ENCODE data around the gene HERPUD1. TPM values are rescaled to one million over a fixed set of nuclear protein-coding genes. Genes with fewer than 3 reads are reported as not detected.

Gene HERPUD1
- total and polyA plus RNA-seq, 9 of the 15 experiments (the other 6 are each of a cell fraction or from before 2014, with no cell fraction given) = 14.2 to 60.7 (median 37.4) TPM

DNA sequence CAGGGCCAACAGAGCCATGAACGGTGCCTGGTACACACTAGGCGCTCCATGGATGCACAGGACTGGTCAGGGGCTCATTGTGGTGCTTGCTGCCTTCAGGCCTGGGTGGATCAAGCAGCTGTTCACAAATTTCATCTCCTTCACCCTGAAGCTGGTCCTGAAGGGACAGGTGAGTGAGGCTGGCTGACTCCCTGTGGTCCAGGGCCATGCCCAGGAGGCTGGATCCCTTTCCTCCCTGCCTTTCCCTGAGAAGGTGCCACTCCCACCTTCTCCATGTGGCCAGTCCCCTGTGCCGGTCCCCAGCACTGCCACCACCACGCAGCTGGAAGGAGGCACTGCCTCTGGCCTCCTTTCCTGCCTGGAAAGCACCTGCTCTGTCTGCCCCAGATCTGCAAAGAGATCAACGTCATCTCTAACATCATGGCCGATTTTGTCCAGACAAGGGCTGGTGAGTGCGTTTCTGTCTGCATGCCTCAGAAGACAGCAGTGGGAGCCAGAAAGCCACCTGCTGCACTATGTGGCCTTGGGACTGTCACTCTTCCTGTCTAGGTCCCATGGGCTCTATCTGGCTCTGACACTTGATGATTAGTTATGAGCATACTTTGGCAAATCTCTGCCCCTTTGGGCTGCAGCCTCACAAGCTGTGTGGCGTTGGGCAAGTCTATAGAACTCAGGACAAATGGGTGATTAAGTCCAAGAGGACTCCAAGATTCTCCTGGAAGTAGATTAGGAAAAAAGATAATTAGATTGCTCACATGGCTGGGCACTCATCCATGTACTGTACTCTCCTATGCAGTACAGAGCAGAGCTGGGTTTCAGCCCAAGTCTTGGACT, 39.2 kb downstream of the HERPUD1 start:
- Histone ChIP-seq H3K9me1 (ENCODE audit: control insufficient read depth, insufficient read depth, low read length) (no peaks in the 10 kb centered on the region), H3K27ac (ENCODE audit: extremely low read depth, low read depth, low read length) (no peak overlapping the region), H3K4me2 (ENCODE audit: insufficient read depth, low read length) (no peak overlapping the region), H3K9ac (ENCODE audit: insufficient read depth in 1 of 2, low read depth in 2 of 2, low read length in 2 of 2) (no peak overlapping the region), H3K36me3 (ENCODE audit: control insufficient read depth, insufficient read depth, low read length) (no peaks in the 10 kb centered on the region), H4K20me1 (replicated peaks; ENCODE audit: control insufficient read depth, insufficient read depth, low read length) (no peaks in the 10 kb centered on the region), H2AFZ (ENCODE audit: low read depth, low read length) (no peak overlapping the region), H3K79me2 (ENCODE audit: control insufficient read depth, insufficient read depth, low read length) (no peaks in the 10 kb centered on the region), H3K27me3 (ENCODE audit: control insufficient read depth in 2 of 2, insufficient read depth in 2 of 2, low read length in 2 of 2) (peaks cover 21 to 45% of the 10 kb centered on the region in 2 experiments; a peak in 4 of 5 replicates), H3K9me3 (replicated peaks; ENCODE audit: control insufficient read depth, insufficient read depth, low read depth, low read length) (peaks cover 2% of the 10 kb centered on the region; the same call in 1 of the 2 replicates), H3K4me3 (no peak overlapping the region), H3K4me1 (replicated peaks in 1 of 2; ENCODE audit: control insufficient read depth in 2 of 2, insufficient read depth in 2 of 2, low read length in 2 of 2) (peaks cover 0 to 5% of the 10 kb centered on the region in 2 experiments; a peak in 3 of 5 replicates)
- FAIRE-seq (no peak), ATAC-seq (no peak), DNase-seq (ENCODE audit: extremely low read depth in 1 of 4, low spot score in 3 of 4) (no peak)
- POLR2A ChIA-PET = interaction anchor here (0.6 to 1.4 kb wide), 4 partner anchors 9 to 198 kb away, joined by 4 to 7 read pairs (median 4); partner anchors contain the start of gene CETP
- 2% methylated on average over 8 of the region's 8 CpGs for WGBS (ENCODE audit: insufficient coverage, low coverage, missing lambda C conversion rate)
- CTCF ChIA-PET (ENCODE audit: low intra/inter-chr PET ratio) = no interaction called here
- intact Hi-C loops (cut with micrococcal nuclease) = no loop called here
- in situ Hi-C loops (cut with MboI) = no loop called here
- TF ChIP-seq, protein P1, sequence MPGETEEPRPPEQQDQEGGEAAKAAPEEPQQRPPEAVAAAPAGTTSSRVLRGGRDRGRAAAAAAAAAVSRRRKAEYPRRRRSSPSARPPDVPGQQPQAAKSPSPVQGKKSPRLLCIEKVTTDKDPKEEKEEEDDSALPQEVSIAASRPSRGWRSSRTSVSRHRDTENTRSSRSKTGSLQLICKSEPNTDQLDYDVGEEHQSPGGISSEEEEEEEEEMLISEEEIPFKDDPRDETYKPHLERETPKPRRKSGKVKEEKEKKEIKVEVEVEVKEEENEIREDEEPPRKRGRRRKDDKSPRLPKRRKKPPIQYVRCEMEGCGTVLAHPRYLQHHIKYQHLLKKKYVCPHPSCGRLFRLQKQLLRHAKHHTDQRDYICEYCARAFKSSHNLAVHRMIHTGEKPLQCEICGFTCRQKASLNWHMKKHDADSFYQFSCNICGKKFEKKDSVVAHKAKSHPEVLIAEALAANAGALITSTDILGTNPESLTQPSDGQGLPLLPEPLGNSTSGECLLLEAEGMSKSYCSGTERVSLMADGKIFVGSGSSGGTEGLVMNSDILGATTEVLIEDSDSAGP (CRISPR knock-in tag; IDR thresholded peaks at IDR 0.05) = no peak
- no TSS peak for BruUV-seq (replicated peaks)

GRCh38 chr16:56971768-56972043, 39.8 kb downstream of the HERPUD1 start:
- Histone ChIP-seq H4K20me1 (replicated peaks; ENCODE audit: control insufficient read depth, insufficient read depth, low read length) (no peaks in the 10 kb centered on the region), H3K4me3 (no peak overlapping the region), H3K9me1 (ENCODE audit: control insufficient read depth, insufficient read depth, low read length) (no peaks in the 10 kb centered on the region), H3K4me1 (replicated peaks in 1 of 2; ENCODE audit: control insufficient read depth in 2 of 2, insufficient read depth in 2 of 2, low read length in 2 of 2) (peaks cover 0 to 5% of the 10 kb centered on the region in 2 experiments; a peak in 3 of 5 replicates), H3K4me2 (ENCODE audit: insufficient read depth, low read length) (no peak overlapping the region), H2AFZ (ENCODE audit: low read depth, low read length) (no peak overlapping the region), H3K79me2 (ENCODE audit: control insufficient read depth, insufficient read depth, low read length) (no peaks in the 10 kb centered on the region), H3K9me3 (replicated peaks; ENCODE audit: control insufficient read depth, insufficient read depth, low read depth, low read length) (peaks cover 2% of the 10 kb centered on the region; the same call in 1 of the 2 replicates), H3K9ac (ENCODE audit: insufficient read depth in 1 of 2, low read depth in 2 of 2, low read length in 2 of 2) (no peak overlapping the region), H3K27me3 (ENCODE audit: control insufficient read depth in 2 of 2, insufficient read depth in 2 of 2, low read length in 2 of 2) (peaks cover 22 to 45% of the 10 kb centered on the region in 2 experiments; a peak in 4 of 5 replicates), H3K36me3 (ENCODE audit: control insufficient read depth, insufficient read depth, low read length) (no peaks in the 10 kb centered on the region), H3K27ac (ENCODE audit: extremely low read depth, low read depth, low read length) (no peak overlapping the region)
- in situ Hi-C loops (cut with MboI) (no loop called here), intact Hi-C loops (cut with micrococcal nuclease) (no loop called here)
- WGBS (ENCODE audit: insufficient coverage, low coverage, missing lambda C conversion rate) = 0% methylated on average over 3 of the region's 3 CpGs
- FAIRE-seq (no peak), ATAC-seq (no peak), DNase-seq (ENCODE audit: extremely low read depth in 1 of 4, low spot score in 3 of 4) (no peak)
- ChIA-PET POLR2A (interaction anchor here (0.6 to 1.4 kb wide), 5 partner anchors 10 to 197 kb away, joined by 4 to 7 read pairs (median 4); partner anchors contain the start of gene CETP), CTCF (ENCODE audit: low intra/inter-chr PET ratio) (no interaction called here)
- no TSS peak for BruUV-seq (replicated peaks)
- TF ChIP-seq HOXB6 (CRISPR knock-in tag; IDR thresholded peaks at IDR 0.05; ENCODE audit: borderline replicate concordance) = no peak
- TF ChIP-seq FOXP1 (CRISPR knock-in tag; IDR thresholded peaks at IDR 0.05) = no peak
- TF ChIP-seq ZNF184 (CRISPR knock-in tag; IDR thresholded peaks at IDR 0.05) = no peak
- no peak for TF ChIP-seq TAF15 (IDR thresholded peaks at IDR 0.05; ENCODE audit: low read depth, low read length)
- TF ChIP-seq ZNF212 (CRISPR knock-in tag; IDR thresholded peaks at IDR 0.05) = no peak
- no peak for TF ChIP-seq FOS (IDR thresholded peaks at IDR 0.05; ENCODE audit: extremely low read depth, insufficient read length)
- no peak for TF ChIP-seq CSDE1 (IDR thresholded peaks at IDR 0.05)
- TF ChIP-seq, protein P1 (CRISPR knock-in tag; IDR thresholded peaks at IDR 0.05) = no peak
- TF ChIP-seq ZNF165 (CRISPR knock-in tag; IDR thresholded peaks at IDR 0.05; ENCODE audit: borderline replicate concordance) = no peak
- TF ChIP-seq ZNF232 (CRISPR knock-in tag; IDR thresholded peaks at IDR 0.05) = no peak
- no peak for TF ChIP-seq SP1 (CRISPR knock-in tag; IDR thresholded peaks at IDR 0.05)
